HepG2 (cell line): Measurements from ENCODE around the gene PRKCZ. TPM values are rescaled to one million over a fixed set of nuclear protein-coding genes. Genes with fewer than 3 reads are reported as not detected.
A peak's percentile ranks its signal among the peaks of the same experiment; 100 is the strongest.

Source experiments
- ATAD3A ChIP-seq: sonication (generic); formaldehyde crosslinking; IDR thresholded peaks from 2 replicates; pipeline ENCODE4 v1.4.0; 2020; ENCODE audit warnings: missing genetic modification reagents
- BORCS8-MEF2B ChIP-seq: sonication (generic); formaldehyde crosslinking; IDR thresholded peaks from 2 replicates; pipeline ENCODE4 v1.8.0; 2022; ENCODE audit warnings: mild to moderate bottlenecking, missing genetic modification reagents
- FOXK1 ChIP-seq: sonication (generic); formaldehyde crosslinking; IDR thresholded peaks from 2 replicates; pipeline ENCODE4 v1.4.0; 2020; ENCODE audit warnings: low read depth, missing genetic modification reagents, borderline replicate concordance
- HNF4G ChIP-seq, 2 experiments: sonication (generic) in 1 of 2; formaldehyde crosslinking in 1 of 2; IDR thresholded peaks; 2 replicates each; pipeline versions ENCODE4 v1.4.0 to v1.6.1; 2011 to 2020; ENCODE audit warnings: borderline replicate concordance in 2 of 2, low read depth in 2 of 2, mild to moderate bottlenecking in 2 of 2, low read length in 1 of 2, missing genetic modification reagents in 1 of 2, moderate library complexity in 1 of 2
- KLF15 ChIP-seq: sonication (generic); formaldehyde crosslinking; IDR thresholded peaks from 2 replicates; pipeline ENCODE4 v1.8.1; 2023; ENCODE audit warnings: borderline replicate concordance, mild to moderate bottlenecking, inconsistent platforms, missing genetic modification reagents, mixed read lengths
- RFXAP ChIP-seq: sonication (generic); formaldehyde crosslinking; IDR thresholded peaks from 2 replicates; pipeline ENCODE4 v1.4.0; 2020; ENCODE audit warnings: missing genetic modification reagents, borderline replicate concordance
- SALL1 ChIP-seq: sonication (generic); formaldehyde crosslinking; IDR thresholded peaks from 2 replicates; pipeline ENCODE4 v1.8.0; 2022; ENCODE audit warnings: mild to moderate bottlenecking, missing genetic modification reagents
- SOX6 ChIP-seq, 2 experiments: fragments of 450-650 bp in 1 of 2; sonication (generic) in 1 of 2; formaldehyde crosslinking in 1 of 2; IDR thresholded peaks; 2 replicates each; pipeline versions ENCODE4 v1.4.0 to v1.6.1; 2017 to 2020; ENCODE audit warnings: antibody characterized with exemption in 1 of 2, mild to moderate bottlenecking in 1 of 2, missing genetic modification reagents in 1 of 2
- U2AF2 ChIP-seq: fragments of 200-400 bp; formaldehyde crosslinking; IDR thresholded peaks from 2 replicates; pipeline ENCODE4 v1.6.1; 2017; ENCODE audit warnings: low read depth, mild to moderate bottlenecking, low read length
- ZFY ChIP-seq: sonication (generic); formaldehyde crosslinking; IDR thresholded peaks from 2 replicates; pipeline ENCODE4 v1.4.0; 2020; ENCODE audit warnings: missing genetic modification reagents
- ZNF263 ChIP-seq: sonication (generic); formaldehyde crosslinking; IDR thresholded peaks from 2 replicates; pipeline ENCODE4 v1.4.0; 2020; ENCODE audit warnings: missing genetic modification reagents
- ZNF329 ChIP-seq: sonication (generic); formaldehyde crosslinking; IDR thresholded peaks from 2 replicates; pipeline ENCODE4 v1.9.0; 2021; ENCODE audit warnings: low read depth, mild to moderate bottlenecking, missing genetic modification reagents
- ZNF34 ChIP-seq: sonication (generic); formaldehyde crosslinking; IDR thresholded peaks from 2 replicates; pipeline ENCODE4 v1.4.0; 2020; ENCODE audit warnings: mild to moderate bottlenecking, missing genetic modification reagents, borderline replicate concordance
- ZNF343 ChIP-seq: sonication (generic); formaldehyde crosslinking; IDR thresholded peaks from 2 replicates; pipeline ENCODE4 v1.4.0; 2020; ENCODE audit warnings: mild to moderate bottlenecking, missing genetic modification reagents
- polyA plus RNA-seq, 8 experiments: library from polyadenylated mRNA; depleted of rRNA in 3 of 8; stranded (reverse) in 7 of 8; unstranded in 1 of 8; fragments of >200 nt; fragmentation: Illumina TruSeq in 4 of 8; extraction: Trizol in 4 of 8; gene quantifications; 2 replicates each; pipeline versions ENCODE4 v1.2.1 to v1.2.3, GENCODE V29; 2011 to 2016; ENCODE audit warnings: low read depth in 4 of 8, missing spikeins in 1 of 8, mixed read lengths in 1 of 8; ENCODE audit not compliant: insufficient read depth in 1 of 8
- total RNA-seq, 5 experiments: library from RNA; depleted of rRNA; stranded (reverse); fragments of >200 nt; fragmentation: Illumina TruSeq; extraction: Trizol; gene quantifications; 2 replicates each; pipeline ENCODE4 v1.2.3, GENCODE V29; 2016; ENCODE audit warnings: low read depth in 1 of 5
- TF ChIP-seq, protein P1 (sequence below): sonication (generic); formaldehyde crosslinking; IDR thresholded peaks from 2 replicates; pipeline ENCODE4 v1.8.1; 2023; ENCODE audit warnings: missing genetic modification reagents, inconsistent platforms, borderline replicate concordance
- TF ChIP-seq, protein P2 (sequence below): sonication (generic); formaldehyde crosslinking; IDR thresholded peaks from 2 replicates; pipeline ENCODE4 v1.4.0; 2020; ENCODE audit warnings: missing genetic modification reagents
- TF ChIP-seq, protein P3 (sequence below): sonication (generic); formaldehyde crosslinking; IDR thresholded peaks from 2 replicates; pipeline ENCODE4 v1.9.0; 2021; ENCODE audit warnings: missing genetic modification reagents, mild to moderate bottlenecking, borderline replicate concordance
- TF ChIP-seq, protein P4 (sequence below): sonication (generic); formaldehyde crosslinking; IDR thresholded peaks from 2 replicates; pipeline ENCODE4 v1.5.1; 2020; ENCODE audit warnings: mild to moderate bottlenecking, missing genetic modification reagents, moderate library complexity

The PRKCZ gene
- total and polyA plus RNA-seq, 2 of the 13 experiments (the other 11 are each of a cell fraction or from before 2014, with no cell fraction given), result 34.7 to 85.2 TPM

DNA sequence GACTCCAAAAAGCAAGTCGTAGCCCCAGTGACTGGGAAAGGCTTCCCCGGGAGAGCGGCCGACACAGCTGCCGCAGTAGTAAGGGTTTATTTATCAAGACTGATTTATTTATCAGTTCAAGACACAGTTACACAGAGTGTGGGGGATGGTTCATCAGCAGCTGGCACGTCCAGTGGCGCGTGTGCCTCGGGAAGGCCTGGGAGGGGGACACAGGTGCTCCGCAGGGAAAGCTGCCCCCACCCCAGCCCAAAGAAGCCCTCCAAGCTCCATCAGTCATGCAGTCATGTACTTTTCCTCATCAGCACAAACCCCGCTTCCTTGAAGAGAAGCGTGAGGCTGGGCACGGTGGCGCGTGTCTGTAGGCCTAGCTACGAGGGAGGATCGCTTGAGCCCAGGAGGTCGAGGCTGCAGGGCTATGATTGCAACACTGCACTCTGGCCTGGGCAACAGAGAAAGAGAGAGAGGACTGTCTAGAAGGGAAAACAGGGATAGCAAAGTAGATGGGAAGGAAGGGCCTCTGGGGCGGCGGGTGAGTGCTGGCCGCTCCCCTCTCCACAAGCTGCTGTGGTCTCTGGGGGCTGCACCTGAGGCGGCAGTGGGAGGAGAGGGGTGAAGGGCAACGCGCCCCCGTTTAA is 53.2 kb downstream of the PRKCZ start (continued):
- TF ChIP-seq SALL1 (CRISPR knock-in tag), result peak; percentile 64; the same call in 1 of the 2 replicates
- 0 out of 2 replicates have a peak, but pooled peaks have one; percentile 52 for TF ChIP-seq ZNF263 (CRISPR knock-in tag)
- no peak for TF ChIP-seq KLF15 (CRISPR knock-in tag)
- TF ChIP-seq U2AF2, result no peak
- no peak for TF ChIP-seq ATAD3A (CRISPR knock-in tag)
- TF ChIP-seq ZNF329 (CRISPR knock-in tag), result no peak
- peak; percentile 19; the same call in 1 of the 2 replicates for TF ChIP-seq FOXK1 (CRISPR knock-in tag)
- TF ChIP-seq ZNF34, result no peak
- TF ChIP-seq ZNF343, result no peak
- TF ChIP-seq SOX6 (IDR thresholded peaks at IDR 0.05), result no peak
- peak; percentile 30; the same call in 1 of the 2 replicates for TF ChIP-seq SOX6 (CRISPR knock-in tag; IDR thresholded peaks at IDR 0.05)
- TF ChIP-seq, protein P1, sequence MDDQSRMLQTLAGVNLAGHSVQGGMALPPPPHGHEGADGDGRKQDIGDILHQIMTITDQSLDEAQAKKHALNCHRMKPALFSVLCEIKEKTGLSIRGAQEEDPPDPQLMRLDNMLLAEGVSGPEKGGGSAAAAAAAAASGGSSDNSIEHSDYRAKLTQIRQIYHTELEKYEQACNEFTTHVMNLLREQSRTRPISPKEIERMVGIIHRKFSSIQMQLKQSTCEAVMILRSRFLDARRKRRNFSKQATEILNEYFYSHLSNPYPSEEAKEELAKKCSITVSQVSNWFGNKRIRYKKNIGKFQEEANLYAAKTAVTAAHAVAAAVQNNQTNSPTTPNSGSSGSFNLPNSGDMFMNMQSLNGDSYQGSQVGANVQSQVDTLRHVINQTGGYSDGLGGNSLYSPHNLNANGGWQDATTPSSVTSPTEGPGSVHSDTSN (CRISPR knock-in tag), result no peak
- no peak for TF ChIP-seq RFXAP (CRISPR knock-in tag)
- TF ChIP-seq, protein P2, sequence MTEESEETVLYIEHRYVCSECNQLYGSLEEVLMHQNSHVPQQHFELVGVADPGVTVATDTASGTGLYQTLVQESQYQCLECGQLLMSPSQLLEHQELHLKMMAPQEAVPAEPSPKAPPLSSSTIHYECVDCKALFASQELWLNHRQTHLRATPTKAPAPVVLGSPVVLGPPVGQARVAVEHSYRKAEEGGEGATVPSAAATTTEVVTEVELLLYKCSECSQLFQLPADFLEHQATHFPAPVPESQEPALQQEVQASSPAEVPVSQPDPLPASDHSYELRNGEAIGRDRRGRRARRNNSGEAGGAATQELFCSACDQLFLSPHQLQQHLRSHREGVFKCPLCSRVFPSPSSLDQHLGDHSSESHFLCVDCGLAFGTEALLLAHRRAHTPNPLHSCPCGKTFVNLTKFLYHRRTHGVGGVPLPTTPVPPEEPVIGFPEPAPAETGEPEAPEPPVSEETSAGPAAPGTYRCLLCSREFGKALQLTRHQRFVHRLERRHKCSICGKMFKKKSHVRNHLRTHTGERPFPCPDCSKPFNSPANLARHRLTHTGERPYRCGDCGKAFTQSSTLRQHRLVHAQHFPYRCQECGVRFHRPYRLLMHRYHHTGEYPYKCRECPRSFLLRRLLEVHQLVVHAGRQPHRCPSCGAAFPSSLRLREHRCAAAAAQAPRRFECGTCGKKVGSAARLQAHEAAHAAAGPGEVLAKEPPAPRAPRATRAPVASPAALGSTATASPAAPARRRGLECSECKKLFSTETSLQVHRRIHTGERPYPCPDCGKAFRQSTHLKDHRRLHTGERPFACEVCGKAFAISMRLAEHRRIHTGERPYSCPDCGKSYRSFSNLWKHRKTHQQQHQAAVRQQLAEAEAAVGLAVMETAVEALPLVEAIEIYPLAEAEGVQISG (CRISPR knock-in tag), result peak; percentile 22
- TF ChIP-seq, protein P3, sequence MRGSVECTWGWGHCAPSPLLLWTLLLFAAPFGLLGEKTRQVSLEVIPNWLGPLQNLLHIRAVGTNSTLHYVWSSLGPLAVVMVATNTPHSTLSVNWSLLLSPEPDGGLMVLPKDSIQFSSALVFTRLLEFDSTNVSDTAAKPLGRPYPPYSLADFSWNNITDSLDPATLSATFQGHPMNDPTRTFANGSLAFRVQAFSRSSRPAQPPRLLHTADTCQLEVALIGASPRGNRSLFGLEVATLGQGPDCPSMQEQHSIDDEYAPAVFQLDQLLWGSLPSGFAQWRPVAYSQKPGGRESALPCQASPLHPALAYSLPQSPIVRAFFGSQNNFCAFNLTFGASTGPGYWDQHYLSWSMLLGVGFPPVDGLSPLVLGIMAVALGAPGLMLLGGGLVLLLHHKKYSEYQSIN (CRISPR knock-in tag), result no peak
- no peak for TF ChIP-seq BORCS8-MEF2B (CRISPR knock-in tag)
- peak; percentile 71 for TF ChIP-seq ZFY (CRISPR knock-in tag)
- TF ChIP-seq, protein P4, sequence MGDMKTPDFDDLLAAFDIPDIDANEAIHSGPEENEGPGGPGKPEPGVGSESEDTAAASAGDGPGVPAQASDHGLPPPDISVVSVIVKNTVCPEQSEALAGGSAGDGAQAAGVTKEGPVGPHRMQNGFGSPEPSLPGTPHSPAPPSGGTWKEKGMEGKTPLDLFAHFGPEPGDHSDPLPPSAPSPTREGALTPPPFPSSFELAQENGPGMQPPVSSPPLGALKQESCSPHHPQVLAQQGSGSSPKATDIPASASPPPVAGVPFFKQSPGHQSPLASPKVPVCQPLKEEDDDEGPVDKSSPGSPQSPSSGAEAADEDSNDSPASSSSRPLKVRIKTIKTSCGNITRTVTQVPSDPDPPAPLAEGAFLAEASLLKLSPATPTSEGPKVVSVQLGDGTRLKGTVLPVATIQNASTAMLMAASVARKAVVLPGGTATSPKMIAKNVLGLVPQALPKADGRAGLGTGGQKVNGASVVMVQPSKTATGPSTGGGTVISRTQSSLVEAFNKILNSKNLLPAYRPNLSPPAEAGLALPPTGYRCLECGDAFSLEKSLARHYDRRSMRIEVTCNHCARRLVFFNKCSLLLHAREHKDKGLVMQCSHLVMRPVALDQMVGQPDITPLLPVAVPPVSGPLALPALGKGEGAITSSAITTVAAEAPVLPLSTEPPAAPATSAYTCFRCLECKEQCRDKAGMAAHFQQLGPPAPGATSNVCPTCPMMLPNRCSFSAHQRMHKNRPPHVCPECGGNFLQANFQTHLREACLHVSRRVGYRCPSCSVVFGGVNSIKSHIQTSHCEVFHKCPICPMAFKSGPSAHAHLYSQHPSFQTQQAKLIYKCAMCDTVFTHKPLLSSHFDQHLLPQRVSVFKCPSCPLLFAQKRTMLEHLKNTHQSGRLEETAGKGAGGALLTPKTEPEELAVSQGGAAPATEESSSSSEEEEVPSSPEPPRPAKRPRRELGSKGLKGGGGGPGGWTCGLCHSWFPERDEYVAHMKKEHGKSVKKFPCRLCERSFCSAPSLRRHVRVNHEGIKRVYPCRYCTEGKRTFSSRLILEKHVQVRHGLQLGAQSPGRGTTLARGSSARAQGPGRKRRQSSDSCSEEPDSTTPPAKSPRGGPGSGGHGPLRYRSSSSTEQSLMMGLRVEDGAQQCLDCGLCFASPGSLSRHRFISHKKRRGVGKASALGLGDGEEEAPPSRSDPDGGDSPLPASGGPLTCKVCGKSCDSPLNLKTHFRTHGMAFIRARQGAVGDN, result peak; percentile 96
- TF ChIP-seq HNF4G (IDR thresholded peaks at IDR 0.05; ENCODE audit: borderline replicate concordance, low read depth, low read length), result 0 out of 2 replicates have a peak, but pooled peaks have one; percentile 13
- TF ChIP-seq HNF4G (CRISPR knock-in tag; IDR thresholded peaks at IDR 0.05; ENCODE audit: borderline replicate concordance, low read depth), result no peak
